ENCODE data around the gene NRF1.

DNA sequence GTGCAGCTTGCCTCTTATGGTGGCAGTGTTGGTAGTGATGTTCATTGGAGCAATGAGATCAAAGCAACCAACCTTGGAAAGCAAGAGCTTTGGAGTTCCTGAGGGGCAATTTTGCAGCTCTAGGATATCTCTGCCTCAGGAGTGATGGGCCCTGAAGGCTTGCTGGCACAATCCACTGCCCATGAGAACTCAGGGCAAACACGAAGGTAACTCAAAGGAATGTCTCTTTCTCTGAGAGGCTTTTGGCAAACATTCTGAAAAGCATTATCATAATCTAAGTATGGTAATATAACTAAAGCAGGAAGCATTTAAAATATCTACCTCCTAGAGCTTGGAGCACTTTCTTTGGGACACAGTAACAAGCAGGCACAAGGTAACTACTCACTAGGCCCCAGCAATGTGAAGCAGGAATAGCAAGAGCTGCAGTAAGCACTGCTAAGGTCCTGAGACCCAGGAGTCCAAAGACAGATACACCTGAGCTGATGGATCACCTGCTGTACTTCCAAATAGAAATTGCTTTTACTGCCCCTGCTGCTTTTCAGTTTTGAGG is 103.1 kb downstream of the NRF1 start:
- TF ChIP-seq, protein P1, sequence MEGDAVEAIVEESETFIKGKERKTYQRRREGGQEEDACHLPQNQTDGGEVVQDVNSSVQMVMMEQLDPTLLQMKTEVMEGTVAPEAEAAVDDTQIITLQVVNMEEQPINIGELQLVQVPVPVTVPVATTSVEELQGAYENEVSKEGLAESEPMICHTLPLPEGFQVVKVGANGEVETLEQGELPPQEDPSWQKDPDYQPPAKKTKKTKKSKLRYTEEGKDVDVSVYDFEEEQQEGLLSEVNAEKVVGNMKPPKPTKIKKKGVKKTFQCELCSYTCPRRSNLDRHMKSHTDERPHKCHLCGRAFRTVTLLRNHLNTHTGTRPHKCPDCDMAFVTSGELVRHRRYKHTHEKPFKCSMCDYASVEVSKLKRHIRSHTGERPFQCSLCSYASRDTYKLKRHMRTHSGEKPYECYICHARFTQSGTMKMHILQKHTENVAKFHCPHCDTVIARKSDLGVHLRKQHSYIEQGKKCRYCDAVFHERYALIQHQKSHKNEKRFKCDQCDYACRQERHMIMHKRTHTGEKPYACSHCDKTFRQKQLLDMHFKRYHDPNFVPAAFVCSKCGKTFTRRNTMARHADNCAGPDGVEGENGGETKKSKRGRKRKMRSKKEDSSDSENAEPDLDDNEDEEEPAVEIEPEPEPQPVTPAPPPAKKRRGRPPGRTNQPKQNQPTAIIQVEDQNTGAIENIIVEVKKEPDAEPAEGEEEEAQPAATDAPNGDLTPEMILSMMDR (conservative IDR thresholded peaks at IDR 0.05) = no peak
- TF ChIP-seq EZH2 (IDR thresholded peaks at IDR 0.05; ENCODE audit: low read depth) = no peak

Measured in PC-9 (cell line).